Measurements from ENCODE around the gene PSENEN. TPM values are rescaled to one million over a fixed set of nuclear protein-coding genes. Genes with fewer than 3 reads are reported as not detected.

The PSENEN gene
- total RNA-seq, 1 donor from 2014 or later: 60.0 TPM

DNA sequence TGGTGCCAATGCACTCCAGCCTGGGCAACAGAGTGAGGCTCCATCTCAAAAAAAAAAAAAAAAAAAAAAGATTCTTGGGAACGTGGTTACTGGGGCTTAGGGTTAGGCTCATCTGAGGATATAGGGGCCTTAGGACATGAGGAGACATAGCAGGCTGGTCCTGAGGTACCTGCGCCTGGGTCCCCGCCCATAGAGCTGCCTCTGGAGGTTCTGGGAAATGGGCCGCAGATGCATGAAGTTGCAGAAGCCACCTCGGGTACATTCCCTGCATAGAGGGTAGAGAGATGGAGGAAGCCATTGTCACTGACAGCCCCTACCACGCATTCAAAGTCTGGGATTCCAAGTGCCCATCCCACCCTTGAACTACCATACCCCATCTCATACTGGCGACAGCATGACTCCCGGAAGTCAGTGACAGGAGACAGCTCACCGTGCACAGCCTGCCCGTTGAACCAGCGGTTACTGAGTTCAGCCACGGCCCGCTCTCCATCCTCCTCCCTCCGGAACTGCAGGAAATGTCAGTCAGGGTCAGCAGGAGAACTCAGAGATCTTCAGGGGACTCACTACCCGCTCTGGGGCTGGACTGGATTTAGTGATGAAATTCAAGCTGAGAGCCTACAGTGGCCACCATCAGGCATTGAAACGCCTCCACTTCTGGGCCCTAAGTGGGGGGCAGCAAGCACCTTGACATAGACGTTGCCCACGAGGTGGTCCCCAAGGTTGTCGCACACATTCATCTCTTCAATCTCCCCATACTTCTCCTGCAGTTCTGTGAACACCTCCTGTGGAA, 1.6 kb upstream of the PSENEN start:
- H3K4me1 ChIP-seq: peaks cover 59% of the 10 kb centered on the region
- no peaks in the 10 kb centered on the region for H3K27me3 ChIP-seq (ENCODE audit: low read depth)
- peaks cover 7% of the 10 kb centered on the region for H3K36me3 ChIP-seq
- intact Hi-C loops (cut with DNase I): no loop called here
- H3K4me3 ChIP-seq: peak overlapping the region; percentile 79
- TF ChIP-seq, protein P1, sequence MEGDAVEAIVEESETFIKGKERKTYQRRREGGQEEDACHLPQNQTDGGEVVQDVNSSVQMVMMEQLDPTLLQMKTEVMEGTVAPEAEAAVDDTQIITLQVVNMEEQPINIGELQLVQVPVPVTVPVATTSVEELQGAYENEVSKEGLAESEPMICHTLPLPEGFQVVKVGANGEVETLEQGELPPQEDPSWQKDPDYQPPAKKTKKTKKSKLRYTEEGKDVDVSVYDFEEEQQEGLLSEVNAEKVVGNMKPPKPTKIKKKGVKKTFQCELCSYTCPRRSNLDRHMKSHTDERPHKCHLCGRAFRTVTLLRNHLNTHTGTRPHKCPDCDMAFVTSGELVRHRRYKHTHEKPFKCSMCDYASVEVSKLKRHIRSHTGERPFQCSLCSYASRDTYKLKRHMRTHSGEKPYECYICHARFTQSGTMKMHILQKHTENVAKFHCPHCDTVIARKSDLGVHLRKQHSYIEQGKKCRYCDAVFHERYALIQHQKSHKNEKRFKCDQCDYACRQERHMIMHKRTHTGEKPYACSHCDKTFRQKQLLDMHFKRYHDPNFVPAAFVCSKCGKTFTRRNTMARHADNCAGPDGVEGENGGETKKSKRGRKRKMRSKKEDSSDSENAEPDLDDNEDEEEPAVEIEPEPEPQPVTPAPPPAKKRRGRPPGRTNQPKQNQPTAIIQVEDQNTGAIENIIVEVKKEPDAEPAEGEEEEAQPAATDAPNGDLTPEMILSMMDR (IDR thresholded peaks at IDR 0.05): no peak
- DNase-seq (no peak), ATAC-seq (no peak)
- H3K9me3 ChIP-seq: no peaks in the 10 kb centered on the region
- H3K27ac ChIP-seq: peak overlapping the region; percentile 100

GRCh38 chr19:35744430-35745327, 772 bp upstream of the PSENEN start:
- no peaks in the 10 kb centered on the region for H3K36me3 ChIP-seq
- peak; percentile 84 to 85 for ATAC-seq
- TF ChIP-seq, protein P1 (IDR thresholded peaks at IDR 0.05): peak; percentile 40
- no peaks in the 10 kb centered on the region for H3K27me3 ChIP-seq (ENCODE audit: low read depth)
- H3K9me3 ChIP-seq: no peaks in the 10 kb centered on the region
- intact Hi-C loops (cut with DNase I): no loop called here
- H3K27ac ChIP-seq: peak overlapping the region; percentile 100
- DNase-seq: peak; percentile 96
- H3K4me3 ChIP-seq: peak overlapping the region; percentile 79
- peaks cover 61% of the 10 kb centered on the region for H3K4me1 ChIP-seq

DNA sequence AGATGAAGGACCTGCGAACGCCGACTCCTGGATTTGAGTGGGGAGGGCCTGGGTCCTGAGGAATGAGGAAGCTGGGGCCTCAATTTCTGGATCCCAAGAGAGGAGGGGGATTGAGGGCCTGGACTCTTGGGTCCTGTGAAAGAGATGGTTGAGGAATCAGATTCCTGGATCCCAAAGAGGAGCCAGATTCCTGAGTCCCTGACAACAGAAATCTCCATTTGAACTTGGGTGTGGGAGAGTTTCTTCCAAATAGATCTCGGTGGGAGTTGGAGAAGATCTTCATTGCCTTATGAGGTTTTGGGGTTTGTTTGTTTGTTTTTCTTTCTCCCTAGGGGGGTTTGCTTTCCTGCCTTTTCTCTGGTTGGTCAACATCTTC, 624 bp downstream of the PSENEN start:
- Histone ChIP-seq H3K27me3 (ENCODE audit: low read depth) (no peaks in the 10 kb centered on the region), H3K36me3 (peaks cover 2% of the 10 kb centered on the region), H3K4me1 (peaks cover 53% of the 10 kb centered on the region), H3K27ac (peak overlapping the region; percentile 100), H3K9me3 (no peaks in the 10 kb centered on the region), H3K4me3 (peak overlapping the region; percentile 79)
- ATAC-seq (no peak), DNase-seq (no peak)
- intact Hi-C loops (cut with DNase I): no loop called here
- TF ChIP-seq, protein P1 (IDR thresholded peaks at IDR 0.05): no peak

GRCh38 chr19:35746531-35746930, 1.1 kb downstream of the PSENEN start:
- Histone ChIP-seq H3K4me3 (peak overlapping the region; percentile 79), H3K4me1 (peaks cover 48% of the 10 kb centered on the region), H3K36me3 (peaks cover 7% of the 10 kb centered on the region), H3K9me3 (no peaks in the 10 kb centered on the region), H3K27ac (peak overlapping the region; percentile 100), H3K27me3 (ENCODE audit: low read depth) (no peaks in the 10 kb centered on the region)
- intact Hi-C loops (cut with DNase I): no loop called here
- ATAC-seq (no peak), DNase-seq (no peak)
- TF ChIP-seq, protein P1 (IDR thresholded peaks at IDR 0.05): no peak

GRCh38 chr19:35748106-35749020, 2.9 kb downstream of the PSENEN start, which contains the start of gene LIN37:
Gene LIN37, plus strand, starts transcription at chr19:35748576. Its CDS starts 149 bp downstream, at chr19:35748725.
- Histone ChIP-seq H3K4me3 (peak within 1 kb of the TSS; percentile 89), H3K9me3 (no peaks in the 10 kb centered on the region), H3K27ac (peak within 1 kb of the TSS; percentile 79), H3K4me1 (peaks cover 36% of the 10 kb centered on the region), H3K36me3 (peaks cover 25% of the 10 kb centered on the region), H3K27me3 (ENCODE audit: low read depth) (no peaks in the 10 kb centered on the region)
- TF ChIP-seq, protein P1 (IDR thresholded peaks at IDR 0.05): no peak
- DNase-seq (peak; percentile 99), ATAC-seq (peak; percentile 89 to 93)
- intact Hi-C loops (cut with DNase I): no loop called here
